Transverse colon (tissue), 3 donors: ENCODE results near the gene EIF3J.
A peak's percentile ranks its signal among the peaks of the same experiment; 100 is the strongest.

Source experiments
- CTCF ChIP-seq, 5 experiments: fragments of 200-600 bp in 3 of 5; fragments of 450-650 bp in 2 of 5; sonication (generic) in 3 of 5; IDR thresholded peaks; 1 replicate in 2 of 5; 2 replicates in 3 of 5; pipeline ENCODE4 v1.5.1; 2016 to 2017; ENCODE audit warnings: antibody characterized with exemption in 5 of 5, inconsistent platforms in 3 of 5, mild to moderate bottlenecking in 2 of 5, moderate library complexity in 1 of 5
- POLR2A ChIP-seq: fragments of 450-650 bp; IDR thresholded peaks from one replicate; pipeline ENCODE4 v1.6.1; 2016; ENCODE audit warnings: antibody characterized with exemption, mild to moderate bottlenecking, moderate library complexity

- TF ChIP-seq CTCF (IDR thresholded peaks at IDR 0.05), result peak in 4 of 5 experiments; percentile 21 to 35 (median 28)
- TF ChIP-seq POLR2A, result no peak
These were observed 13.3 kb downstream of the EIF3J start for GRCh38 chr15:44550256-44550655.
